HG03457 (cell line): ENCODE results near the gene RAB28.

Experiments used
- ATAC-seq: cut with Tn5 transposase; IDR thresholded peaks from one replicate; pipeline ENCODE4 v1.9.1; 2021; ENCODE audit warnings: moderate number of reproducible peaks; ENCODE audit not compliant: unreplicated experiment

Gene RAB28

GRCh38 chr4:13511101-13511500 lies 27.0 kb upstream of the RAB28 start:
- no peak for ATAC-seq

- ATAC-seq = no peak
Measured at GRCh38 chr4:13509442-13509841, 25.3 kb upstream of the RAB28 start.

- ATAC-seq = no peak
Measured at GRCh38 chr4:13504374-13504773, 20.2 kb upstream of the RAB28 start.

GRCh38 chr4:13498469-13498868 lies 14.3 kb upstream of the RAB28 start:
- no peak for ATAC-seq

- no peak for ATAC-seq
Measured at GRCh38 chr4:13496605-13497004, 12.5 kb upstream of the RAB28 start.

GRCh38 chr4:13495753-13496152 lies 11.6 kb upstream of the RAB28 start:
- no peak for ATAC-seq

GRCh38 chr4:13493793-13494192 lies 9.7 kb upstream of the RAB28 start:
- no peak for ATAC-seq

- no peak for ATAC-seq
Measured at GRCh38 chr4:13492747-13493146, 8.6 kb upstream of the RAB28 start.

GRCh38 chr4:13484749-13485221 lies 645 bp upstream of the RAB28 start:
- ATAC-seq = peak; percentile 27

GRCh38 chr4:13483768-13484121 lies 395 bp downstream of the RAB28 start:
- peak; percentile 20 for ATAC-seq

GRCh38 chr4:13483136-13483767 lies 888 bp downstream of the RAB28 start:
- no peak for ATAC-seq

- ATAC-seq = no peak
Measured at GRCh38 chr4:13481569-13481968, 2.6 kb downstream of the RAB28 start.

- no peak for ATAC-seq
Measured at GRCh38 chr4:13478707-13479106, 5.4 kb downstream of the RAB28 start.

GRCh38 chr4:13478131-13478530 lies 6.0 kb downstream of the RAB28 start:
- ATAC-seq = no peak

- no peak for ATAC-seq
Measured at GRCh38 chr4:13476915-13477314, 7.2 kb downstream of the RAB28 start.

GRCh38 chr4:13476152-13476551 lies 8.0 kb downstream of the RAB28 start:
- ATAC-seq = no peak

- ATAC-seq = no peak
Measured at GRCh38 chr4:13471400-13471799, 12.7 kb downstream of the RAB28 start.

GRCh38 chr4:13470379-13470778 lies 13.8 kb downstream of the RAB28 start:
- peak; percentile 76 for ATAC-seq

- ATAC-seq = no peak
Measured at GRCh38 chr4:13464973-13465372, 19.2 kb downstream of the RAB28 start.

GRCh38 chr4:13464543-13464942 lies 19.6 kb downstream of the RAB28 start:
- ATAC-seq = no peak

GRCh38 chr4:13461191-13461905 lies 22.8 kb downstream of the RAB28 start:
- no peak for ATAC-seq

GRCh38 chr4:13455411-13455810 lies 28.7 kb downstream of the RAB28 start:
- ATAC-seq = no peak

- no peak for ATAC-seq
Measured at GRCh38 chr4:13454786-13455185, 29.4 kb downstream of the RAB28 start.
